GM18499 (cell line): ENCODE results near the gene PAX5.

Experiments used
- ATAC-seq: cut with Tn5 transposase; IDR thresholded peaks from one replicate; pipeline ENCODE4 v1.9.1; 2021; ENCODE audit warnings: moderate number of reproducible peaks; ENCODE audit not compliant: insufficient read depth, unreplicated experiment

PAX5 gene

GRCh38 chr9:36963346-36963745 lies 70.7 kb downstream of the PAX5 start:
- ATAC-seq, result no peak

DNA sequence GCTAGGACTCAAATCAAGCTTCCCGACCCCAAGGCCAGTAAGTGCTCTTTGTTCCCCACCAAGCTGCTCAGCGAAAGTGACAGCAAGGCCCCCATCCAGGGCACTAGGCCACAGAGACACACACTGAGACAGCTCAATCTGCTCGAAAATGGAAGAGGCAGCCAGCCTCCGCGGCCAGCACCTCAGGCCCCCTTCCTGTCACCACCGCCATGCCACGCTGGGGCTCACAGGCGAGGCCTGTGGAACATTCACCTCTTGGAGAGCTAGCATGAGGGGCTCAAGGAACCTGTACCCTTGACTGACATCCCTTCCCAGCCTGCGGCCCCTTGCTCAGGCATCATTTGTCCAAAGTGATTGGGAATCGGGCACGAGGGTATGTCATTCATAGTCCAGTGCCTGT lies 71.4 kb downstream of the PAX5 start:
- ATAC-seq, result no peak

- no peak for ATAC-seq
These were observed 72.3 kb downstream of the PAX5 start for GRCh38 chr9:36961561-36962325.

DNA sequence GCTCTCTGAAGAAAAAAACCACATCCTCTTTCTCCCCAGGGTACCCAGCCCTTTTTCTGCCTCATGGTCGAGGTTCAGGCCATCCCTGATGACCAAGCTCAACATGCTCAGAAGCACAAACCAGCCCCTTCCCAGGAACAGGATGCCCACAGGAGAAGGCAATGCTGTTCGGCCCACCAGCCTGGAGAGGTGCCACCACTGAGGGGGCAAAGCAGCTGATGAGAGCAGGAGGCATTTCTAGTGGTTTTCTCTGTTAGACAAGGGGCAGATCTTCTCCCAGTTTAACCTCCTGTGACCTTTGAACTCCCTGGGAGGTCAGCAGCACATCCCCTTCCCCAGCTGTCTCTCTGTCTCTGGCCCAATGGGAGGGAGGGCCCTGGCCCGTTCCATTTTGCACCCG lies 73.0 kb downstream of the PAX5 start:
- ATAC-seq, result no peak

GRCh38 chr9:36960575-36960955 lies 73.5 kb downstream of the PAX5 start:
- ATAC-seq, result no peak

DNA sequence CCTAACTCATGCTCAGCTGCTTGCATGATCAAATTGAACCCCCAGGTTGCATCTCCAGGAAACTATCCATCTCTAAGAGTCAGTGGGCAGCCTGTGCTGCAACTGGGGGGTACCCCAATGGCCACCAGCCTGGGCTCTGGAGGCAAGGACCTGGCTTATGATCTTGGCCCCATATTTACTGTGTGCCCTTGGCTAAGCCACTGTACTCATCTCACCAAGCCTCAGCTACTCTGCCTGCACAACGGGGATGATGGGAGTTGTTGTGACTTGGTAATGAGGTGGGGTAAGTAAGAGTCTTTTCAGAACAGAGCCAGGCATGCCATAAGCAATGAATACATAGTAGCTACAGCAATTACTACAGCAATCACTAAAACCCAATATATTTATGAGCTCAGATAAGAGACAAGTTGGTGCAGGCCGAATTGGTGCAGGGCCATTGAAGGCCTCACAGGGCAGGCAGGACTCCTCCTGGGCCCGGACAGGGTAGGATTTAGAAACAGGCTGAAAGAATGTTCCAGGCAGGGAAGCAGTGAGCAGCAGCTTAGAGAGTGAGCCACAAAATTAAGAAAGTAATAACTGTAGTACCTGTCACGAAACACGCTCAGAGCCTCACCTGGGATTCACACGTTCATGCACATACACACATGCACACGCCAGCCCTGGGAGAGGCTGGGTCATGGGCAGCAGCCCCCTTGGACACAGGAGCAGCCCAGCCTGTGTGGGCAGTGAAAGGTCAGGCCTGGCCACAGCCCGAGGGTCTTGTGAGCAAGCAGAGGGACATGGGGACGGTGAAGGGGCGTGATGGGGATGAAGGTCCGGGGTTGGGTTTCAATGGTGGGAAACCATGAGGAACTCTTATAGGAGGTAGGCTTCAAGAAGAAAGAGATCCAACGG lies 74.1 kb downstream of the PAX5 start:
- no peak for ATAC-seq

- no peak for ATAC-seq
These were observed 77.2 kb downstream of the PAX5 start for GRCh38 chr9:36956908-36957307.

DNA sequence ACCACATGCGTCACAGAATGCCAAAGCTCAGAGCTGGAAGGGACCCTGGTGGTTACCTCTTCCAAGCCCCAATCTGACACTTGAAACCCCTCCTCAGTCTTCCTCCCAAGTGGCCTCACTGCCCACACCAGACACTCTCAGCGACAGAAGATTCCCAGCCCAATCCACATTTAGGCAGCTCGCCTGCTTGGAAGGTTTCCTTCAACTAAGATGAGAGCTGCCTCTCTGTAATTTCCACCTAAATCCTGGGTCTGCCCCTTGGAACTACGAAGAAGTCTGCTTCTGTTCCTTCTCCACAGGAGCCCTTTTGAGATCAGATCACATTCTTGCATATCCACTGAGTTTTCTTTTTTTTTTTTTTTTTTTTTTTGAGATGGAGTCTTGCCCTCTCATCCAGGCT lies 83.7 kb downstream of the PAX5 start:
- no peak for ATAC-seq

DNA sequence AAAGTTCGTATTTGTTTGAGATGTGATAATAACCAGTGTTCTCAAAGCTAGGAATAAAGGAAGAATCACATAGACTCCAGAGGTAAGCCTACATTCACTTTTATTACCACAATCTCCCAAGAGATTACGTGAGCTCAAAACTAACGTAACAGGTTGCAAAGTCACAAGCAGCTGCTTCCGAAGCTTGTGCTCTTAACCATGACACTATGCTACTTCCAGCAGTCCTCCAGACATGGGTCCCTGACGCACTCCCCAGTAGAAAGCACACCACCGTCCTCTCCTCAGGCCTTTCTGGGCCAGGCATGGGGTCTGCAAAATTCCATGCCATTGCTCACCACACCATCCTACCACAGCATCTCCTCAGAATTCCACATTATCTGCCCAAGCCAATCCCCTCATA lies 84.6 kb downstream of the PAX5 start:
- no peak for ATAC-seq

- no peak for ATAC-seq
These were observed 86.0 kb downstream of the PAX5 start for GRCh38 chr9:36948051-36948450.

GRCh38 chr9:36946653-36947052 lies 87.4 kb downstream of the PAX5 start:
- ATAC-seq, result no peak

DNA sequence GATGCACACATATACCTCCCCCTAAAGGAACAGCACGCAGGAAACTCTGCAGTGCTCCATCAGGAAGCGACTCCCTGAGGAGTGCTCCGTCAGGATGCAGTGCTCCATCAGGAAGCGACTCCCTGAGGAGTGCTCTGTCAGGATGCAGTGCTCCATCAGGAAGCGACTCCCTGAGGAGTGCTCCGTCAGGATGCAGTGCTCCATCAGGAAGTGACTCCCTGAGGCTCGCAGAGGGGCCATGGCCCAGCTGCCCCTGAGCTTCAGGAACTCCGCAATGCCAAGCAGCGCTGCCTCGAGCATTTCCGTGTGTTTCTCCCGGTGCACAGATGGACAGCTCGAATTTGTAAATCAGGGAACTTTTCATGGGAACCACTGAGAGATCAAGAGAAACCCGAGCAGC lies 88.1 kb downstream of the PAX5 start:
- ATAC-seq, result no peak

DNA sequence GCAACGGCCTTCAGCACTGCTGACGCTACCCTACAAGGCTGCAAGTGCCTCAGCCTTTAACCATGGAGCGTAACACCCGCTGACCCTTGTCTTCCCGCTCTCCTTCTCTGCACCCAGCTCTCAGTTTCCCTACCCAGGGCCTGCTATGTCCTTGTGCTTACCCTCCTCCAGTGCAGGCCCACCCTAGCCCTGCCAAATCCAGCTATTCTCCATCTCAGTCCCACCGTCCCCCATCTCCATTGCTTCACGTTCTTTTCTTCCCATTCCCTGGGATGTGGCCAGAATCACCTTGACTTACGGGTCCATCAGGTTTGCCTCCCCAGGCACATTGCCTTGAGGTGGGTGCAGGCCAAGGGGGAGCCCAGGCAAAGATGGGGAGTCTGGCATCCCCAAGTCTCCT lies 91.2 kb downstream of the PAX5 start:
- ATAC-seq, result no peak

GRCh38 chr9:36941441-36941840 lies 92.6 kb downstream of the PAX5 start:
- ATAC-seq, result no peak

- ATAC-seq, result no peak
These were observed 93.2 kb downstream of the PAX5 start for GRCh38 chr9:36940881-36941280.

- no peak for ATAC-seq
These were observed 93.6 kb downstream of the PAX5 start for GRCh38 chr9:36940500-36940853.

- no peak for ATAC-seq
These were observed 94.2 kb downstream of the PAX5 start for GRCh38 chr9:36939655-36940499.

- ATAC-seq, result no peak
These were observed 94.9 kb downstream of the PAX5 start for GRCh38 chr9:36939214-36939613.

GRCh38 chr9:36938617-36939016 lies 95.5 kb downstream of the PAX5 start:
- no peak for ATAC-seq

GRCh38 chr9:36937951-36938350 lies 96.1 kb downstream of the PAX5 start:
- ATAC-seq, result no peak

- no peak for ATAC-seq
These were observed 96.7 kb downstream of the PAX5 start for GRCh38 chr9:36937346-36937745.
